GM11168 (cell line): Measurements from ENCODE around the gene ALK.

Source experiments
- in situ Hi-C: fragments of 300-500 bp; cut with MboI; formaldehyde crosslinking; loops from one replicate; pipeline ENCODE4 v1.12.0; 2022; ENCODE audit warnings: low sequenced_read_pairs; ENCODE audit not compliant: unreplicated experiment

Gene ALK

DNA sequence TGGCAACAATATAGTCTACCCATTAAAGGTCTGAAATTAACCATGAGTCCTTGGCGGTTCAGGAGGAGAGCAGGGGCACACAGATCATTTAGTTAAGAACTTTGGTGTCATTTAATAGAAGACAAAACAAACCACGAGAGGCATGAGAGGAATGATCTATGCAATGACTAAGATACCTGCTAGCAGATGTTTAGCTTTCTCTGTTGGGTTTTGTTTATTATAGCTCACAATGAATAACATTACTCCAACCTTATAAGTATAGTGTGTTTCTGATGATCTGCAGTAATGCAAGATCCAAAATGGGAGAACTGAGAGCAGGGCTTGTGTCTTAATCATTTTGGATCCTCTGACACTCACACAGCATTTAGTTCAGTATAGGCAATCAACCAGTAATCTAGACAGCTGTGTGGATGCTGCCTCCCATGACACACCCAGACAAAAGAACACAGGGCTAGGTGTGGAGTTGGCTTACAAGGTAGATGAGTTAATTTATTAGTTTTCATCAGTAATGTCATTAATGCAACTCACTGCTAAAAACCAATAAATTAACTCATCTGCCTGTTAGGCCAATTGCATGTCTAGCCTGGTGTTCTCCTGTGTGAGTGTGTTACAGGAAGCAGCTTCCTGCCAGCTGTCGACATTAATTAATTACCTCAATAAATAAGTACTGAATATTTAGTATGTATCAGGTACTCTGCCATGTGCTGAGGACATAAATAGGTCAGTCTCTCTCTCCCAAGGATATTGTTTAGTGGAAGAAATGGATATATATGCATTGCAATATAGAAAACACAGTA, 713.8 kb downstream of the ALK start:
- in situ Hi-C loops: loop anchor here (5.0 kb wide), 1 partner anchor 240 kb away; no protein-coding TSS in a partner anchor

DNA sequence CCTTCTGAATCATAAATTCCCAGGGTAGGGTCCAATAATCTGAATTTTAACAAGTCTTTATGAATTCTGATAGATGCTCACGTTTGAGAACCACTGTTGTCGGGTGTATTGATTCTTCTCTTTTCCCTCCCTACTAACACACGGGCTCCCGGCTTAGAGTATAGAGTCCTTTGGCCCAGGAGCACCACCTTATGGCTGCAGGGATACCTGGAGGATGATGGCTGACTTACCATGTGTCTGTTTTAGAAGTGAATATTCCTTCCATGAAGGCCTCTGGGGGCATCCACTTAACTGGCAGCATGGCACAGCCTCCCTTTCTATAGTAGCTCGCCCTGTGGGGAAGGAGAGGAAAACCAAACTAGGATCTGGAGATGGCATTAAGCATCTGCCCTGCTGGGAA, 714.4 kb downstream of the ALK start:
- in situ Hi-C loops: loop anchor here (5.0 kb wide), 1 partner anchor 240 kb away; no protein-coding TSS in a partner anchor

DNA sequence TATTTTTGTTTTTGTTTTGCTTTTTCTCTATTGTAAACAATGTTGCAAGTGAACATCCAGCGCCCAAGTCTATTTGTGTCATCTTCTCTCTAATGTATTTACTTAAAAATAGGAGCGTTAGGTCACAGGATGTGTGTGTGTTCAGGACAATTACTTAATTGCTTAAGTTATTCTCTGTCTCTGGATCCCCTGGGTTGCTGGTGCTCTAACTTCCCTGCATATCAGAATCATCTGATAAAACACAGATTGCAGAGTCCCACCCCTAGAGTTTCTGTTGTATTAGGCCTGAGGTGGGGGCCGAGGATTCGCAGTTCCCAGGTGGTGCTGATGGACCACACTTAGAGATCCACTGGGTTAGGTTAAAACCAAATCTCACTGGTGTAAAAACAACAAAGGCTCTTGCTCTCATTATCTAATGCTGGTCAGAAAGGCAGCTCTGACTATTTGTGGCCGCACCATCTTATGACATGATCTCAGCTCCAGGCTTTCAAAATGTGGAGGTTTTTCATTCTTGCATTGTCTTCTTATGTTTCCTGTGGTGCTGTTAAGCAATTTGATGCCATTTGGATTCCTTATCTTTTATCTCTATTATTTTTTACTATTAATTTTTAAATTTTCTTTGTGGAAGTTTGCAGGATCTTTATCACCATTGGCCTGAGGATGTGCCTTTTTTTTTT, 718.4 kb downstream of the ALK start:
- in situ Hi-C loops: no loop called here

DNA sequence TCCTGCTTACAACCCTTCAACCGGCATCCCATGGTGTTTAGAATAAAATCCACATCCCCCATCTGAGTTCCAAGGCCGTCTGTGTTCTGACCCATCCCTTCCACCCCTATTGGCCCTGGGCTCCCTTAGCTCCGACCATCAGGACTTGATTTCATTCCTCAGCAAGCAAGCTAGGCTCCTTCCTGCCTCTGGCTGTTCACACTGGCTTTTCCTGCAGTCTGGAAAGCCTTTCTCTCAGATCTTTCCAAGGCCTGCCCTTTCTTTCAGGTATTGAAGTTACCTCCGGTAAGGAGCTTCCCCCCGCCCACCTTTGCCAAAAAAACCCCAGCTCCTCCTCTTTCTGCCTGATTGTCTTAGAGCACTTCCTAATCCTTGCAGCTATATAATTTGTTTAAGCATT, 719.4 kb downstream of the ALK start:
- in situ Hi-C loops: no loop called here

DNA sequence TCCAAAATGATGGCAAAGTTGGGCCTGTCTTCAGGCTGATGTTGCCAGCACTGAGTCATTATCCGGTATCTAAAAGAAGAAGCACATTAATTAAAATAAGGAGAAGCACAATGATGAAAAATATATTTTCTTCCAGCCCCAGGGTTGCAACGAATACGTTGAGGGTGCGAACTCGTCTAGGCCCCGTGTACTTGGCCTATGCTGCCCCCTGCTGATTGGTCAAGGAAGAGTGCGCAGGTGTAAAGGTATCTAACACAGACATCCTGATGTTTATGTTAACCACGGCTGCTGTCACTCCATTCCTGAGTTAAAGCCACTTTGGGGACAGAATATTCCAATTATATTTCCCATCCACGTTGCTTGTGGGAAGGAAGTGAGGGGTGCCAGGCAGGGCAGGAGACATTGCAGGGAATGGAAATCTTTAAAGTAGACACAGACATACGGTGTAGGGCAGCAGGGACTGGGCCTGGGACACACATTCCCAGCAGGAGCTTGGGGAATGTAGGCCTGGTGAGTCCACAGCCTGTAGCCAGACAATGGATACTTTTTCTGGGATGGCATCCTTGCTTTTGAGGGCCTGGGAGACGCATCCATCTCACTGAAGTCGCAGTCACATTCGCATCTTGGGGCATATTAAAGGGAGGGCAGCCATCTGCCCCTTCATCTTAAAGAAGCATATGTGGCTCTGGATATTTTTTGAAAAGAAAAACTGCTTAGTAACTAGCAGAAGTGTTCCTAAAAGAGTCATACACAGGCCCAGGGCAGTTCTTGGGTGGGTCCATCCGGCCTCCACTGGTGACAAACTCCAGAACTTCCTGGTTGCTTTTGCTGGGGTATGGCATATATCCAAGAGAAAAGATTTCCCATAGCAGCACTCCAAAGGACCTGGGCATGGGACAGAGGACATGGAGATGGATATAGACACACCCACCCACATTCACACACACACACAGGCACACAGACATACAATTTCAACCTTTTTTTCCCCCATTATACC, 724.3 kb downstream of the ALK start:
- in situ Hi-C loops: no loop called here

DNA sequence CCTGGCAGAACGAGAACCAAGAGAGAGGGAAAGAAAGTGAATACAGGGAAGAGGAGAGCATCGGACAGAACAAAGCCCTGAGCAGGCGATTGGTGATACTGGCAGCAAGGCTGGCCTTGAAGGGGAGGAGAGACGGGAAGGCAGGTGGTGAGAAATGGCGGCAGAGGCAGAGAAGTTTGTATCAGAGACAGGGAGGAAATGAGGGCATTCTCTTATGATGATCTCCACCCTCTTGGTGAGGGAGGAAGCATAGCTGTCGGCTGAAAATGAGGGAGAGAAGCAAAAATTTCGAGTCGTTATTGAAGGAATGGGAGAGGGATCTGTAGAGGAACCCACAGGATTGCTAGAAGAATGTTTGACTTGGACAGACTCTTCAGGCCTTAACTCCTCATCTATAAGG, 725.6 kb downstream of the ALK start:
- in situ Hi-C loops: no loop called here

DNA sequence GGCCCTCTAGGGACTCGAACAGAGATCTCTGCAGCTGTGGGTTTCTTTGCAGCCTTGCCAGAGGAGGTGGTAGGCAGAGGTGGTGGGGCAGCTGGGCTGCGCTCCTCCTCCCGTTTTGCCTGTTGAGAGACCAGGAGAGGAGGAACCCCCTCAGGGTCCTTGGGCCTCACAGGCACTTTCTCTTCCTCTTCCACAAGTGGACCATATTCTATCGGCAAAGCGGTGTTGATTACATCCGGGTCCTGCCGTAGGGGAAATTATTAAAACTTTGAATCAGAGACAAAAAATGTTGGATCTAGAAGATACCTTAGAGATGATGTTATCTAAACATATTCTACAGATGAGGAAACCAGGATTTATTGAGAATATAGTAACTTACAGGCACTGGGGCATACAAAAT, 727.7 kb downstream of the ALK start:
- in situ Hi-C loops: no loop called here

DNA sequence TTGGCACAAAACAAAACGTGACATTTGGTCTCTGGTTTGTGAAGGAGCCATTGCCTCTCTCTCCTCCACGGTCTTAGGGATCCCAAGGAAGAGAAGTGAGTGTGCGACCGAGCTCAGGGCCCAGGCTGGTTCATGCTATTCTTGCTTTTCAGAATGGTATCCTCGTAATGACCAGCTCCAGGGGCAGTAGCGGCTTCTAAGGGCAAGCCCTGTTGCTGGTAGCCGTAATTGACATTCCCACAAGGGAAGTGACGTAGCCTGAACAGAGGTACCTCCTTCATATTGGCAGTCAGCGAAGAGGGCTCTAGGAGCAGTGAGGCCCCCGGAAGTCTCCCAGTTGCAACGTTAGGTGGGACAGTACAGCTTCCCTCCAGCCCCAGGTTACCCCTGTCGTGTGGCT, 728.3 kb downstream of the ALK start:
- in situ Hi-C loops: no loop called here

DNA sequence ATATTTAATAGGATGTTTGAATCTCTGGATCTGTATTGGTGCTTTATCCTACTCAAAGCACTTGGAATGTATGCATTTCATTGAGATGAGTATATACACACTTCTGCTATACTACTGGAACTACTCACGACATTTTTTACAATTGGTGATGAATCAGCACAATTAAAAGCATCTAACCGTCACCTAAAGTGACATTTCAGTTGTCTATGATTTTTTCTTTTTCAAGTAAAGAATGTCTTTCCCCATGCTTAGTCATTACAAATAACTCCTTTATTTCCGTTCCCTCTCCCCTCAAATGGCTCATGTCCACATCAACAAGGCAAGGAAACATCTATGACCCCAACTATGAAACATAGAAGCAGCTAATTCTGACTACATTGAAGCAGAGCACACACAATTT, 728.9 kb downstream of the ALK start:
- in situ Hi-C loops: no loop called here

DNA sequence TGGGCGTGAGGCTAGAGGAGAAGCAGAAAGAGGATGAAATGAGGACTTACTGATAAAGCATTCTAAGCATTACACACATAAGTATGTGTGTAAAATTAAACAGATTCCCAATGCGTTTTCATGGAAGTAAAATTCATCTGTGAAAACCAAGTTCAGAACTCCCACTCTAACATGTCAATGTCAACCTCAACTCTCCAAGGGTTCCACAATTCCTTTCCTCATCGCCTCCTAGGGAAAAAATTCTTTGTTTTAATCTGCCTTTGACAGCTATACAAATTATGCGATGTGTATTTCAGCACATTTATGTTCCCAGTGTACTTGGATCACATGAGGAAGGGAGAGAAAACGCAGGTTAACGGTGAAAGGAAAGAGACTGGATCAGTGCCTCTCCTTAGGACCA, 729.6 kb downstream of the ALK start:
- in situ Hi-C loops: no loop called here

DNA sequence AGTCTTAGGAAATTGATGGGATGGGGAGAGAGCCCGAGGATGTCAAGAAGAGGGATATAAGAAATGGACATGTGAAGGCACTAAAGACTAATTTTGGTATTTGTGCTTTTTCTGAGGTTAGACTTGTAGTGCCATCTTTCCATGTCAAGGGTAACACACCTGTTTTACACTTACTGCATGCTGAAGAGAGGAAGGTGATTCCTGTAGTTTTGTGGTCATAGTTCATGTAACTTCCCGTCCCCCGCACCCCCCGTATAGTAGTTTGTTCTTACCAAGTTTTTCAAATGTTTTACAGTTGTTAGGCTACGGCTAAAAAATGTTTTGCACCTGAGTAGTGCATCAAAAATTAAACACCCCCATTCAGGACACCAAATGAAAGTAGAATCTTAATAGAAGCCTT, 732.3 kb downstream of the ALK start:
- in situ Hi-C loops: no loop called here

DNA sequence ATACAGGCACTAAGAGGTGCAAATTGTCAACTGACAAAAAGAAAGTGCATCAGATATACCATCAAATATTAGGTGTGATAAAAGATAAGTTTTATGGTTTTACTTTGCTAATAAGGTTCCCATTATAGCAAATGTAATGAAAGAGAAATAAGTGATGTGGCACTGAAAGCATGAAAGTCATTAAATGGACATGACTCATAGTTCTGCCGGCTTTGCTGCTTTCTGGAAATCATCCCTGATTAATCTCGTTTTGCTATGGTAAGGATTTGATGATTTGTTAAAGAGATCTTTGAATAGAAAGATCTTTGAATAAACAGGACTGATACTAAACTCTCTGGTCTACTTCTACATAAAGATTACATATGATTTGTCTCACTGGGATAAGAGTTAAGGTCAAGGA, 733.5 kb downstream of the ALK start:
- in situ Hi-C loops: no loop called here

DNA sequence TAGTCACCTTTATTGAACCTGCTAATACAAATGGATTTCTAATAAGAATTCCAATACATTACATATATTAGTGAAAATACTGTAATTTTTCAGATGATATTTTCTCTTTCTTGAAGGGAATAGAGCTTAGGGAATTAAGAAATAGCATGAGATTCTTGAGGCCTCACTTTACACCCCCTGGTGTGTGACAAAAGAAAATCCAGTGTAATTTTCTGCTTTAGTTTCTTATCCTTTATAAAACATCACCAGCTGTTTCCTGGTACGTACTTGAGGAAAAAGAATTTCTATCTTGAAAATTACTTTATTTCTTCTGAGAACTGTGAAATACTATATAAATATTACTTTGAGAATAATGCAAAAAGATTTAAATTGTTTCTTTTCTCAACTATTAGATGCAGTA, 734.6 kb downstream of the ALK start:
- in situ Hi-C loops: no loop called here

DNA sequence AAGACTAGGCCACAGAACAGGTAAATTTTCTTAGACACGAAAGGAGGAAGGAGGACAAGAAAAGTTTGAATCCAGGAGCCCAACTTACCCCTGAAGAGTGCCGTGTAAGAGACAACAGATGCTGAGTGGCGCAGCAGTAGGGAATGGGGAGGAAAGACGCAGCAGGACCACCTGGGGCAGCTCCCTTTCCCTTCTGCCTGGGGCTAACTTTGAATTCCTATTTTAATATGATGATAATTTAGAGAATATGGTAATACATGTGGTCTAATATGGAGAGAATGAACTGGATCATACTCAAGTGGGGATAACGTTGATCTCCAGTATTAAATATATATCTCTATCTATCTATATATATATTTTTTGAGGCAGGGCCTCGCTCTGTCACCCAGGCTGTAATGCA, 736.9 kb downstream of the ALK start:
- in situ Hi-C loops: no loop called here

DNA sequence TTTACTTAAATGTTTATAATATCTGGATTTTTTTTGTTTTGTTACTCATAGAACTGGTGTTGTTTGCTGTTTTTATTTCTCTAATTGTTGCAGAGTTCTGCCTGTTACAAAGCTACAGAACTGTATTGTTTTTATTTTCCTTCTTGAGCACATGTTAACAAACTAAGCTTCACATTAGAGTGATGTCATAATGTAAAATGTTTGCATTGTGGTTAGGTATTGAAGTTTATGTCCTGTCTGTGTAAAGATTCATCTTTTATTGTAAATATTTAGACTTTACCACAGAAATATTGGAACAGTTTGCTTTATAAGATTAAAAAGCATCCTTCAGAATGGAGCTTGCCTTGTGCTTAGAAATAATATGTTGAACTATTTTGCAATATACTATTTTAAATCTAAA, 738.5 kb downstream of the ALK start:
- in situ Hi-C loops: no loop called here

DNA sequence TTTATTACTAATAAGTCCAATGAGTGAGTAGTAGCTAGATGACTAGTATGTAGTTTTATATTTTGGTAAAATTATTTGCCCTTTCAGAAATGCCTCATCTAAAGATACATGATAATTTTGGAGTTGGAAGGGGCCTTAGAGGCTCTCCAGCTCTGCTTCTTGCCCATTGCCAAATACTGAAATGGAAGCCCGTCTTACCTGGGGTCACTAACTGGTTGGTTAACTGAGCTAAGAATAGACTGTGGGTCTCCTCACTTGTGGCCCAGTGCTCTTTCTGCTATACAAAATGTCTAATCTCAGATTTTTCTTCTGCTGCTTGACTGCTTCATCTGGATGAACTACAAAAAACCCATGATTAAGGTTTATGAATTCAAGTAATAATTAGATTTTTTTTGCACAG, 739.1 kb downstream of the ALK start:
- in situ Hi-C loops: no loop called here

DNA sequence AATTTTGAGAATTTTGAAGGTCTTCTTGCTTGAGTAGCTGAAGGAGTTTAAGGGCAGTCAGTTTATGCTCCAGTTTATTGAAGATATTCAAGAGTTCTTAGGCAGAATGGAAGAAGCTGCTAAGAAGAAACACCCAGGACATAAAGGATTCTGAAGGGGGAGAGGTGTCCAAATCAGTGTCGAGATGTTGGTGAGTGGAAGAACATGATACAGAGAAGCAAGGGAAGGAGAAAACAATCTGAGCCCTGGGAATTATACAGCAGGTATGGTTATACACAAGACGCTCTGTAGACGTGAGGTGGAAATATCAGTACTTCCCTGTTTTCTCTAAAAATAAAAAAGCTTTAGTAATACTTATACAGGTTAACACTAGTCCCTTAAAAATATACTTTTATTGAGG, 746.0 kb downstream of the ALK start:
- in situ Hi-C loops: no loop called here

DNA sequence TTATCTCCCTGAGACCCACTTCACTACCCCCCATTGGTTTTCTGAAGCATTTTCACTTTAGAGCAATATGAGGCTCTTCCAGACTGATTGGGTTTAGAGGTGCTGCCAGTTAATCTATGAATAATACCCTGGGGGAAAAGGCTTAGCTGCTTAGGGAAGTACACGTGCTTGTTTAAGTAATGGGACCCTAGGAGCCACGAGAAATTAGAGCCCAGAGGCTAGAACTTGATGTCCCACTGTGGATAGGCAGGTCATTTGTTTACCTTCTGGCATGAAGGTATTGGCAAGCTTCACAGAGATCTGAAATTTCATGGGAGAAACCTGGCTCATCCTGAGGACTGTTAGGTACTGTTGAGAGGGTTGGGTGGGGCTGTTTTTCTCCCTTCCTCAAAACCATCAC, 746.4 kb downstream of the ALK start:
- in situ Hi-C loops: no loop called here

DNA sequence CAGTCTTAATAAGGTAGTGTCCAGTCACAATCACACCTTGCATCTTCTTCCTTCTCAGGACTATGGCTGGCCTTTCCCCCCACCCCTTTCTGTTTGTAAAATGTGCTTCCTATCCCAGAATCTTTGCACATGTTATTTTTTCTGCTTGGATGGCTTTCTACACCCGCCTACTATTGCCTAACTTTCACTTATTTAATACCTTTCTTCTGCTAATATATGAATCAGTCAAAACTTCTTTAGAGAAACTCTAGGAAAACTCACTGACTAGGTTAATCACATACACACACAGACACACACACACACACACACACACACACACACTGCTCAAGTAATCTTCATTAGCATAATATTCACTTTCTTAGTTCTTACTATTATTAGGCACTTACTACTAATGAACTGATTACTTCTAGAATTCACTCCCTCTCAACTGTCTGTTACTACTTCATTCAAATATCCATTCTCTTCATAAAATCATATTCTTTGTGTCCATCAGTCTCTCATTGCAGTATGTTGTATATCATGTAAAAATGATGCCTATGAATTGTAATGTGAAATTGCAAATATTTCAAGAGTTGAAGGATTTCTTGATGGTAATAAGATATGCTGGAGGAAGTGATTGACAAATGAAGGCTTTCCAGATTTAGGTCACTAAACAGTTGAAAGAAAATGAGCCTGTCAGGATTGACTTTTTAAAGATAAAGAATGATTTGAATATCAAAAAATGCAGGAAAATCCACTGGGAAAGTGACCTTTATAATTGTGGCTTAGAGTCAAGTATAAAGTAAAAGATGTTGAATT, 754.9 kb downstream of the ALK start:
- in situ Hi-C loops: no loop called here
